ENCODE results near the gene RPS8. TPM values are rescaled to one million over a fixed set of nuclear protein-coding genes. Genes with fewer than 3 reads are reported as not detected.

Gene RPS8
- total RNA-seq, 1 donor from 2014 or later, result 3,387 TPM

- no peak for TF ChIP-seq CTCF (IDR thresholded peaks at IDR 0.05; ENCODE audit: insufficient read depth, low read length, severe bottlenecking)
- FAIRE-seq, result no peak
Measured at GRCh38 chr1:44785029-44785380, 9.7 kb downstream of the RPS8 start.

GRCh38 chr1:44785501-44786137 lies 10.3 kb downstream of the RPS8 start:
- TF ChIP-seq CTCF (IDR thresholded peaks at IDR 0.05; ENCODE audit: insufficient read depth, low read length, severe bottlenecking), result no peak
- no peaks in the 10 kb centered on the region for H3K36me3 ChIP-seq (ENCODE audit: control insufficient read depth, insufficient read depth, low read length)
- DNase-seq (ENCODE audit: low read depth) (no peak), FAIRE-seq (no peak)
- H3K27me3 ChIP-seq (ENCODE audit: control insufficient read depth, insufficient read depth, low read length), result no peaks in the 10 kb centered on the region
- peak overlapping the region; percentile 40 for H3K4me3 ChIP-seq (ENCODE audit: low read depth, low read length)

More at GRCh38 chr1:44785029-44785380, 9.7 kb downstream of the RPS8 start:
- Histone ChIP-seq H3K36me3 (ENCODE audit: control insufficient read depth, insufficient read depth, low read length) (peaks cover under 1% of the 10 kb centered on the region), H3K4me3 (ENCODE audit: low read depth, low read length) (no peak overlapping the region), H3K27me3 (ENCODE audit: control insufficient read depth, insufficient read depth, low read length) (no peaks in the 10 kb centered on the region)
- DNase-seq (ENCODE audit: low read depth), result no peak

GRCh38 chr1:44786138-44786840 lies 10.9 kb downstream of the RPS8 start:
- DNase-seq (ENCODE audit: low read depth) (peak; percentile 58), FAIRE-seq (no peak)
- Histone ChIP-seq H3K4me3 (ENCODE audit: low read depth, low read length) (peak overlapping the region; percentile 40), H3K27me3 (ENCODE audit: control insufficient read depth, insufficient read depth, low read length) (no peaks in the 10 kb centered on the region), H3K36me3 (ENCODE audit: control insufficient read depth, insufficient read depth, low read length) (no peaks in the 10 kb centered on the region)
- peak; percentile 100 for TF ChIP-seq CTCF (IDR thresholded peaks at IDR 0.05; ENCODE audit: insufficient read depth, low read length, severe bottlenecking)

GRCh38 chr1:44786841-44787426 lies 11.6 kb downstream of the RPS8 start:
- DNase-seq (ENCODE audit: low read depth), result no peak
- Histone ChIP-seq H3K36me3 (ENCODE audit: control insufficient read depth, insufficient read depth, low read length) (no peaks in the 10 kb centered on the region), H3K4me3 (ENCODE audit: low read depth, low read length) (no peak overlapping the region), H3K27me3 (ENCODE audit: control insufficient read depth, insufficient read depth, low read length) (no peaks in the 10 kb centered on the region)
- FAIRE-seq, result no peak
- TF ChIP-seq CTCF (IDR thresholded peaks at IDR 0.05; ENCODE audit: insufficient read depth, low read length, severe bottlenecking), result no peak

- H3K36me3 ChIP-seq (ENCODE audit: control insufficient read depth, insufficient read depth, low read length), result no peaks in the 10 kb centered on the region
- no peak for FAIRE-seq
- TF ChIP-seq CTCF (IDR thresholded peaks at IDR 0.05; ENCODE audit: insufficient read depth, low read length, severe bottlenecking), result no peak
- H3K27me3 ChIP-seq (ENCODE audit: control insufficient read depth, insufficient read depth, low read length), result no peaks in the 10 kb centered on the region
- no peak overlapping the region for H3K4me3 ChIP-seq (ENCODE audit: low read depth, low read length)
- DNase-seq (ENCODE audit: low read depth), result no peak
Measured at GRCh38 chr1:44787506-44787905, 12.2 kb downstream of the RPS8 start.

Measured in bronchial epithelial cell (primary cell).